Thyroid gland (tissue), 4 donors: ENCODE measurements around the gene PIMREG.

ENCODE experiments used
- CTCF ChIP-seq, 6 experiments: fragments of 200-600 bp in 3 of 6; fragments of 450-650 bp in 3 of 6; sonication (generic) in 3 of 6; IDR thresholded peaks; one replicate each; pipeline ENCODE4 v1.5.1; 2016 to 2019; ENCODE audit warnings: antibody characterized with exemption in 6 of 6, mild to moderate bottlenecking in 2 of 6, inconsistent platforms in 1 of 6, moderate library complexity in 1 of 6
- POLR2A ChIP-seq, 2 donors: fragments of 450-650 bp; IDR thresholded peaks; one replicate each; pipeline ENCODE4 v1.6.1; 2017; ENCODE audit warnings: antibody characterized with exemption in 2 of 2, mild to moderate bottlenecking in 2 of 2, moderate library complexity in 1 of 2

GRCh38 chr17:6437466-6437865, 6.8 kb upstream of the PIMREG start:
- TF ChIP-seq CTCF (IDR thresholded peaks at IDR 0.05) (no peak), POLR2A (IDR thresholded peaks at IDR 0.05) (no peak)
